ENCODE data around the gene BMERB1.

DNA sequence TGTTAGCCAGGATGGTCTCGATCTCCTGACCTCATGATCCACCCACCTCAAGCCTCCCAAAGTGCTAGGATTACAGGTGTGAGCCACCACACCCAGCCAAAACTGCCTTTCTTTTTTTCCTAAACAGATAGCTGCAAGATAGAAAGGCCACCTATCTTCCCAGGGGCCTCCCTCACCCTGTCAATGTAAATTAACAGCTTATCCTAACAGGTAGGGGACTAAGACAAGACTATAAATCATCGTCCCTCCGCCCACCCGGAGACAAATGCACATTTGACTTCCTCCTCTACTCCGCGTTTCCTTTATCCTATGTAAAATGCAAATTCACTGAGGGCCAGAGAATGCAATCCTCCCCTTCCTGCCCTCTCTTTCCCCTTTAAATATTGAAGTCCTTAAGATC lies 137.2 kb downstream of the BMERB1 start:
- TF ChIP-seq, protein P1, sequence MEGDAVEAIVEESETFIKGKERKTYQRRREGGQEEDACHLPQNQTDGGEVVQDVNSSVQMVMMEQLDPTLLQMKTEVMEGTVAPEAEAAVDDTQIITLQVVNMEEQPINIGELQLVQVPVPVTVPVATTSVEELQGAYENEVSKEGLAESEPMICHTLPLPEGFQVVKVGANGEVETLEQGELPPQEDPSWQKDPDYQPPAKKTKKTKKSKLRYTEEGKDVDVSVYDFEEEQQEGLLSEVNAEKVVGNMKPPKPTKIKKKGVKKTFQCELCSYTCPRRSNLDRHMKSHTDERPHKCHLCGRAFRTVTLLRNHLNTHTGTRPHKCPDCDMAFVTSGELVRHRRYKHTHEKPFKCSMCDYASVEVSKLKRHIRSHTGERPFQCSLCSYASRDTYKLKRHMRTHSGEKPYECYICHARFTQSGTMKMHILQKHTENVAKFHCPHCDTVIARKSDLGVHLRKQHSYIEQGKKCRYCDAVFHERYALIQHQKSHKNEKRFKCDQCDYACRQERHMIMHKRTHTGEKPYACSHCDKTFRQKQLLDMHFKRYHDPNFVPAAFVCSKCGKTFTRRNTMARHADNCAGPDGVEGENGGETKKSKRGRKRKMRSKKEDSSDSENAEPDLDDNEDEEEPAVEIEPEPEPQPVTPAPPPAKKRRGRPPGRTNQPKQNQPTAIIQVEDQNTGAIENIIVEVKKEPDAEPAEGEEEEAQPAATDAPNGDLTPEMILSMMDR (IDR thresholded peaks at IDR 0.05), result no peak
- TF ChIP-seq, protein P2, sequence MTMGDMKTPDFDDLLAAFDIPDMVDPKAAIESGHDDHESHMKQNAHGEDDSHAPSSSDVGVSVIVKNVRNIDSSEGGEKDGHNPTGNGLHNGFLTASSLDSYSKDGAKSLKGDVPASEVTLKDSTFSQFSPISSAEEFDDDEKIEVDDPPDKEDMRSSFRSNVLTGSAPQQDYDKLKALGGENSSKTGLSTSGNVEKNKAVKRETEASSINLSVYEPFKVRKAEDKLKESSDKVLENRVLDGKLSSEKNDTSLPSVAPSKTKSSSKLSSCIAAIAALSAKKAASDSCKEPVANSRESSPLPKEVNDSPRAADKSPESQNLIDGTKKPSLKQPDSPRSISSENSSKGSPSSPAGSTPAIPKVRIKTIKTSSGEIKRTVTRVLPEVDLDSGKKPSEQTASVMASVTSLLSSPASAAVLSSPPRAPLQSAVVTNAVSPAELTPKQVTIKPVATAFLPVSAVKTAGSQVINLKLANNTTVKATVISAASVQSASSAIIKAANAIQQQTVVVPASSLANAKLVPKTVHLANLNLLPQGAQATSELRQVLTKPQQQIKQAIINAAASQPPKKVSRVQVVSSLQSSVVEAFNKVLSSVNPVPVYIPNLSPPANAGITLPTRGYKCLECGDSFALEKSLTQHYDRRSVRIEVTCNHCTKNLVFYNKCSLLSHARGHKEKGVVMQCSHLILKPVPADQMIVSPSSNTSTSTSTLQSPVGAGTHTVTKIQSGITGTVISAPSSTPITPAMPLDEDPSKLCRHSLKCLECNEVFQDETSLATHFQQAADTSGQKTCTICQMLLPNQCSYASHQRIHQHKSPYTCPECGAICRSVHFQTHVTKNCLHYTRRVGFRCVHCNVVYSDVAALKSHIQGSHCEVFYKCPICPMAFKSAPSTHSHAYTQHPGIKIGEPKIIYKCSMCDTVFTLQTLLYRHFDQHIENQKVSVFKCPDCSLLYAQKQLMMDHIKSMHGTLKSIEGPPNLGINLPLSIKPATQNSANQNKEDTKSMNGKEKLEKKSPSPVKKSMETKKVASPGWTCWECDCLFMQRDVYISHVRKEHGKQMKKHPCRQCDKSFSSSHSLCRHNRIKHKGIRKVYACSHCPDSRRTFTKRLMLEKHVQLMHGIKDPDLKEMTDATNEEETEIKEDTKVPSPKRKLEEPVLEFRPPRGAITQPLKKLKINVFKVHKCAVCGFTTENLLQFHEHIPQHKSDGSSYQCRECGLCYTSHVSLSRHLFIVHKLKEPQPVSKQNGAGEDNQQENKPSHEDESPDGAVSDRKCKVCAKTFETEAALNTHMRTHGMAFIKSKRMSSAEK (CRISPR knock-in tag; IDR thresholded peaks at IDR 0.05; ENCODE audit: borderline replicate concordance), result no peak
